Ishikawa (cell line): ENCODE results near the gene B4GALNT4.

Source experiments
- CEBPB ChIP-seq: IDR thresholded peaks from 2 replicates; pipeline ENCODE4 v1.6.1; 2012
- CREB1 ChIP-seq: IDR thresholded peaks from 2 replicates; pipeline ENCODE4 v1.6.1; 2012; ENCODE audit warnings: low read depth
- EGR1 ChIP-seq: IDR thresholded peaks from 2 replicates; pipeline ENCODE4 v1.6.1; 2012
- EP300 ChIP-seq: IDR thresholded peaks from 2 replicates; pipeline ENCODE4 v1.6.1; 2012; ENCODE audit warnings: borderline replicate concordance
- FOXM1 ChIP-seq: IDR thresholded peaks from 2 replicates; pipeline ENCODE4 v1.6.1; 2012; ENCODE audit warnings: low read depth, borderline replicate concordance
- NFIC ChIP-seq: IDR thresholded peaks from 2 replicates; pipeline ENCODE4 v1.6.1; 2012
- RAD21 ChIP-seq: IDR thresholded peaks from 2 replicates; pipeline ENCODE4 v1.6.1; 2012; ENCODE audit warnings: low read depth
- TAF1 ChIP-seq: IDR thresholded peaks from 2 replicates; pipeline ENCODE4 v1.6.1; 2012; ENCODE audit warnings: low read depth, mild to moderate bottlenecking
- TCF12 ChIP-seq: IDR thresholded peaks from 2 replicates; pipeline ENCODE4 v1.6.1; 2012; ENCODE audit warnings: low read depth
- TEAD4 ChIP-seq: IDR thresholded peaks from 2 replicates; pipeline ENCODE4 v1.6.1; 2012
- YY1 ChIP-seq: IDR thresholded peaks from 2 replicates; pipeline ENCODE4 v1.6.1; 2012; ENCODE audit warnings: low read depth
- ZBTB7A ChIP-seq: IDR thresholded peaks from 2 replicates; pipeline ENCODE4 v1.6.1; 2012; ENCODE audit warnings: low read depth
- TF ChIP-seq, protein P1 (sequence below): IDR thresholded peaks from 2 replicates; pipeline ENCODE4 v1.6.1; 2012
- TF ChIP-seq, protein P2 (sequence below): IDR thresholded peaks from 2 replicates; pipeline ENCODE4 v1.6.1; 2012
- TF ChIP-seq, protein P3 (sequence below): IDR thresholded peaks from 2 replicates; pipeline ENCODE4 v1.6.1; 2012; ENCODE audit warnings: low read depth, mild to moderate bottlenecking

B4GALNT4 gene

DNA sequence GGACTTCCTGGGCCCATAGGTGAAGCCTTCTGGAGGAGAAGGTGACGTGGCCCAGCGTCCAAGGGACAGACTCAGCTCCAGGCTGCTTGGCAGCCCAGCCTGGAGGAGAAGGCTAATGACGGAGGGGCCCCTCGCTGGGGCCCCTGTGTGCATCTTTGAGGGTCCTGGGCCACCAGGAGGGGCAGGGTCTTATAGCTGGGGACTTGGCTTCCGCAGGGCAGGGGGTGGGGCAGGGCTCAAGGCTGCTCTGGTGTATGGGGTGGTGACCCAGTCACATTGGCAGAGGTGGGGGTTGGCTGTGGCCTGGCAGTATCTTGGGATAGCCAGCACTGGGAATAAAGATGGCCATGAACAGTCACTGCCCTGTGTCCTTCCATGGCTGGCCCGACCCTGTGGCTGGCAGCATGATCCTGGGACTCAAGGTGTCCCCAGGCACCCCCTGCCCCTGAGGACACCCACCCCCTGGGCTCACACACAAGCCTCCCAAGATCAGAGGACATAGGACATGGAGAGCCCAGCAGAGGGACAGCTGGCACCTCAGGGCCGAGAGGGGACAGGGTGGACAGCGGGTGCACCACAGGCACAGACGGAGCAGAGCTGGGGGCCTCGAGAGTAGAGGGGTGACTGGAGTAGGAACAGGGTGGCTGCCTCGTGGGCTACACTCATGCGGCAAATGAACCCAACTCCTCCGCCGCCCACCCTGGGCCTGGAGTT lies 35.4 kb downstream of the B4GALNT4 start:
- no peak for TF ChIP-seq EGR1
- TF ChIP-seq TCF12, result no peak
- TF ChIP-seq CEBPB, result no peak
- TF ChIP-seq YY1, result no peak
- TF ChIP-seq NFIC, result no peak
- TF ChIP-seq, protein P1, sequence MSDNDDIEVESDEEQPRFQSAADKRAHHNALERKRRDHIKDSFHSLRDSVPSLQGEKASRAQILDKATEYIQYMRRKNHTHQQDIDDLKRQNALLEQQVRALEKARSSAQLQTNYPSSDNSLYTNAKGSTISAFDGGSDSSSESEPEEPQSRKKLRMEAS, result no peak
- no peak for TF ChIP-seq EP300
- no peak for TF ChIP-seq TEAD4
- TF ChIP-seq, protein P2, sequence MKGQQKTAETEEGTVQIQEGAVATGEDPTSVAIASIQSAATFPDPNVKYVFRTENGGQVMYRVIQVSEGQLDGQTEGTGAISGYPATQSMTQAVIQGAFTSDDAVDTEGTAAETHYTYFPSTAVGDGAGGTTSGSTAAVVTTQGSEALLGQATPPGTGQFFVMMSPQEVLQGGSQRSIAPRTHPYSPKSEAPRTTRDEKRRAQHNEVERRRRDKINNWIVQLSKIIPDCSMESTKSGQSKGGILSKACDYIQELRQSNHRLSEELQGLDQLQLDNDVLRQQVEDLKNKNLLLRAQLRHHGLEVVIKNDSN, result no peak
- no peak for TF ChIP-seq CREB1
- TF ChIP-seq, protein P3, sequence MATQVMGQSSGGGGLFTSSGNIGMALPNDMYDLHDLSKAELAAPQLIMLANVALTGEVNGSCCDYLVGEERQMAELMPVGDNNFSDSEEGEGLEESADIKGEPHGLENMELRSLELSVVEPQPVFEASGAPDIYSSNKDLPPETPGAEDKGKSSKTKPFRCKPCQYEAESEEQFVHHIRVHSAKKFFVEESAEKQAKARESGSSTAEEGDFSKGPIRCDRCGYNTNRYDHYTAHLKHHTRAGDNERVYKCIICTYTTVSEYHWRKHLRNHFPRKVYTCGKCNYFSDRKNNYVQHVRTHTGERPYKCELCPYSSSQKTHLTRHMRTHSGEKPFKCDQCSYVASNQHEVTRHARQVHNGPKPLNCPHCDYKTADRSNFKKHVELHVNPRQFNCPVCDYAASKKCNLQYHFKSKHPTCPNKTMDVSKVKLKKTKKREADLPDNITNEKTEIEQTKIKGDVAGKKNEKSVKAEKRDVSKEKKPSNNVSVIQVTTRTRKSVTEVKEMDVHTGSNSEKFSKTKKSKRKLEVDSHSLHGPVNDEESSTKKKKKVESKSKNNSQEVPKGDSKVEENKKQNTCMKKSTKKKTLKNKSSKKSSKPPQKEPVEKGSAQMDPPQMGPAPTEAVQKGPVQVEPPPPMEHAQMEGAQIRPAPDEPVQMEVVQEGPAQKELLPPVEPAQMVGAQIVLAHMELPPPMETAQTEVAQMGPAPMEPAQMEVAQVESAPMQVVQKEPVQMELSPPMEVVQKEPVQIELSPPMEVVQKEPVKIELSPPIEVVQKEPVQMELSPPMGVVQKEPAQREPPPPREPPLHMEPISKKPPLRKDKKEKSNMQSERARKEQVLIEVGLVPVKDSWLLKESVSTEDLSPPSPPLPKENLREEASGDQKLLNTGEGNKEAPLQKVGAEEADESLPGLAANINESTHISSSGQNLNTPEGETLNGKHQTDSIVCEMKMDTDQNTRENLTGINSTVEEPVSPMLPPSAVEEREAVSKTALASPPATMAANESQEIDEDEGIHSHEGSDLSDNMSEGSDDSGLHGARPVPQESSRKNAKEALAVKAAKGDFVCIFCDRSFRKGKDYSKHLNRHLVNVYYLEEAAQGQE, result no peak

DNA sequence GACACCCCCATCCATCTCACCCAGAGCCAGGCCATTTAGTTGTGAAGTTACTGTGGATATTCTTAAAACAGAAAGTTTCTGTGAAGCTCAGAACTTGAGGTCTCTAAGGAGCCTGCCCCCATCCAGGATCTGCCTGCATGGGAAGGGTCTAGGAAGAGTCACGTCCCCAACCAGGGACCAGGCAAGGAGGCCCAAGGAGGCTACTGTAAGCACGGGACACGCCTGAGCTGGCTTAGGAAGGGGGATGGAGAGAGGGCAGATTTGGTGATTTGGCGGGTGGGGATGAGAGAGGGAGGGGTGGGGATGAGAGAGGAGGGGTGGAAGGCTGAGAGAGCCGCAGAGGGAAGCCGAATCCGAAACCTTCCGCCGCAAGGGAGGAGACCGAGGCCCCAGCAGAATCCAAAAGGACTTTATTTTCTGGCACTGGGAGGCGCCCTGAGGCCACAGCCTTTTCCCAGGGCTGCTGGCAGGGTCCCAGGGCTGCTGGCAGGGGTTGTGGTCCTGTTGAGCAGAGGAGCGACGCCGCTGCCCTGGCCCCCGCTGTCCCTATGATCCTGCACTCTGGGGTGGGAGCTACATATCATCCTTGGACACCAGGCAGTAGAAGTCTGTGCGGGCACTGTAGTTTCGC lies 36.1 kb downstream of the B4GALNT4 start:
- TF ChIP-seq, protein P1, result no peak
- peak; percentile 21; the same call in 1 of the 2 replicates for TF ChIP-seq RAD21

DNA sequence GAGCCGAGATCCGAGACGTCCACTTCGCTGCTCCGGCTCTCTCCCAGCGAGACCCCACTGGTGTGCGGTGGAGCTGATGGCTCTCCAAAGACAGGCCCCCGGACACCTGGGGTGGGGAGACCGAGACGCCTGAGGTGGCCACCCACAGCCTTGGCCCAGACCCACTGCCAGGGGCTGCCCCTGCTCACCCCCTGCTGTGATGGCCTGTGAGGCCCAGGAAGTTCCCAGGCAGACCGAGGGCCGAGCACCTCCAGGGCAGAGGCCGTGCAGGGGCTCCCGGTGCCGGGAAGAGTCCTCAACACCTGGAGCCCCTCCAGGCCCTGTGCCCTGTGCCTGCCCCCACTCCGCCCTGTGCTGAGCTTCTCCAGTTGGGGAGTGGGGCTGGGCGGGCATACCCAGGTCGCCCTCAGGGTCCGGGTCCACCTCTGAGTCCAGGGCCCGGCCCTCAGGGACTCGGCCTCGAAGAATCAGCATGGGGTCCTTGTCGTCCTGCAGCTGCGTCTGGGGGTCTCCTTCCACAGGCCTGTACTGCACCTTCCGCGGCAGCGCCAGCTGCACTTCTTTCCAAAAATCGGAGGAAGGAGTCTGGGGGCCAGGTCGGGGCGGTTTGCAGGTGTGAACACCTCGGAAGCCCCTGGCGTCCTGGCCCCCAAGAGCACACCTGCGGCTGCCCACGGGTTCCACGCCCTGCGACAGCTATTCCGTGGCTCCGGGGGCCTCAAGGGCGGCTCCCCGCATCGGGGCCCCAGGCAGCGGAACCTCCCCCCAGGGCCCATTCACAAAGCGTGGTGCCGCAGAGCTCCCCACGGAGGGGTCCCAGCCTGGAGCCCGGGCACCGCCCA lies 36.9 kb downstream of the B4GALNT4 start:
- TF ChIP-seq CEBPB (no peak), ZBTB7A (peak; percentile 47; the same call in 1 of the 2 replicates)
- TF ChIP-seq, protein P1, result no peak

DNA sequence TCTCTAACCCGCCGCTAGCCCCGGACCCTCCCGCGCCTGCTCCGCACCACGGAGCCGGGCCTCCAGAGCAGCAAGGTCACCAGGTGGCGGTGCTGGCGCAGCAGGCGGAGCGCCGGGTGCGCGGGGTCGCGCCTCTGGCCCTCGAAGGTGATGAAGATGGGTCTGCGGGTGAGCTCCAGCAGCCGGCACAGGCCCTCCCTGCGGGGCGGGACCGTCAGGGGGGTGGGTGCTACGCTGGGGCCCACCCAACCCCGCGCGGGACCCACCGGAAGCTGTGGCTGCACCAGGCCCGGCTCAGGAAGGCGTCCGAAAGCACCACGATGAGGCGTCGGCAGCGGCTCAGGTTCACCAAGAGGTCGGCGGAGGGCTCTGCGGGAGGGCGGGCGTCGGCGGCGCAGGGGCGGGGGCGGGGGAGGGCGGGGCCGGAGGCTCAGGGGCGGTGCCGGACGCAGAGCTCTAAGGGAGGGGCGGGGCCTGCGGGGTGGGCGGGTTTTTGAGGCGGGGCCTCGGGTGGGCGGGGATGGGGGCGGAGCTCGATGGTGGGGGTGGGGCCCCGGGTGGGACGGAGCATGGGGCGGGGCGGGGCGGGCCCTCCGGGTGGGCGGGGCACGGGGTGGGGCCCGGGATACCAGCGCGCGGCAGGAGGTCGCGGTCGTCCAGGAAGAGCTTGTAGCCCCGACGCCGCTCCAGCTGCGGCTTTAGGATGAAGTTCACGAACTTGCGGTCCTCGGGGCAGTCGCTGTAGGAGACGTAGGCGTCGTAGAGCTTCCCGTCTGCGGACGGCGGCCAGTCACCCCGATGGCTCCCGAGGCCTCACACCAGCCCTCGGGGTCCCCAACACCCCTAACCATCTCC lies 37.7 kb downstream of the B4GALNT4 start:
- TF ChIP-seq TCF12, result 0 out of 2 replicates have a peak, but pooled peaks have one; percentile 2
- TF ChIP-seq, protein P1, result 0 out of 2 replicates have a peak, but pooled peaks have one; percentile 28
- no peak; the same call in 1 of the 2 replicates for TF ChIP-seq ZBTB7A
- peak; percentile 1; the same call in 1 of the 2 replicates for TF ChIP-seq RAD21
- TF ChIP-seq TEAD4, result no peak

DNA sequence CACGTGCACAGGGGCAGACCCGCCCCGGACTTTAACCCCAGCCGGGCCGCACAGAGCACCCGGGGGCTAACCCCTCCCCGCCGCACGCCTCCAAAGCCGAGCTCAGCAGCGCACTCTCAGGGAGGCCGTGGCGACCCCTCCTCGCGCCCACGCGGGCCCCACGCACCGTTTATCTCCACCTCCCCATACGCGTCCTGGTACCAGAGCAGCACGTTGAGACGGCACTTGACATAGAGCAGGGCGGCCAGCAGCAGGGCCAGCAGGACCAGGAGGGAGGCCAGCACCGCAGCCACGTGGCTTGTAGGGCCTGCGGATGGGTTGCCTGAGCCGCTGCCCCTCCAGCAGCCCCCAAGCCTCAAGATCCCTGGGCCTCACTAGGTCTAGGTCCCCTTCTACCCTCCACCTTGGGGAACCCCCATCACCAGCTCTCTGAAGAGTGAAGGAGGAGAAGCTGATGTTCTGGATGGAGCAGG lies 38.4 kb downstream of the B4GALNT4 start:
- no peak for TF ChIP-seq EGR1
- TF ChIP-seq, protein P2, result no peak

DNA sequence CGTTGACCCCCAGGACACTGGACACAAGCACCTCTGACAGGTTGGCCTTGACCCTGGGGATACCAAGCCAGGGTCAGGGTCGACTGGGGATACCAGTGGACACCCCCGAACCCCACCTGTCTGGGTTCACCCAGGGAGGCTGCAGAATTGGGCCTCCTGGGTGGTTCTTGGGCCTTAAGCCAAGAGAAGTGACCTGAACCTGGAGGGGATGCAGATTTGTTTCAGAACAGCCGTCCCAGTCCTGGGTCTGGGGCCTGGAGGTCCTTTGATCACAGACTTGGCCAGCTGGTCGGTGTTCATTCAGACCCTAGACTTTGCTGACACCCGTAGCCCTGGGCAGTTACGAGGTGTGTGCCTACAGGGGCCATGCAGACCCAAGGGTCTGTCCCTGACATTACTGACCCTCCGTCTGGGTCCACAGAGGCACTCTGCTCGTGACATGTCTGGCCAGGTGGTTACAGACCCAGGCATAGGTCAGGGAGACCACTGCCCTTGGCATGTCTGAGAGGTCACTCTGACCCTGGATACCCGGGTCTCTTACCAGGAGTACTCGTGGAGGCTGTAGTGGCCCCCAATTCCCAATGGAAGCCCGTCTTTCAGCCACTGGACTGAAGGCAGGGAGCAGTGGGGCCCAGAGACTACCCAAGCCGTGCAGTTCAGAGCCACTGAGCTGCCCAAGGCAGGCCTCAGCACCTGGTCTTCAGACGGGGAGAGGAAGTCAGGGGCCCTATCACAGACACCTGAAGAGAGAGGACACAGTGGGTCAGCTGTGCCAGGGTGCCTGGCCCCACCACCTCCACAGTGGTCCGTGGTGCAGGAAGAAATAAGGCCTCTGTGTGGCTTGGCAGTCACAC lies 39.1 kb downstream of the B4GALNT4 start:
- no peak for TF ChIP-seq CEBPB
- TF ChIP-seq EP300, result no peak
- TF ChIP-seq TAF1, result no peak
- no peak for TF ChIP-seq YY1
- TF ChIP-seq, protein P1, result no peak
- no peak for TF ChIP-seq TEAD4
- TF ChIP-seq CREB1, result no peak
- no peak for TF ChIP-seq FOXM1
- no peak for TF ChIP-seq NFIC
- no peak for TF ChIP-seq ZBTB7A
- TF ChIP-seq TCF12, result no peak
- no peak for TF ChIP-seq RAD21
